HK-2 (cell line): Measurements from ENCODE around the gene CWC15.
"Not testable (repeated sequence)": the region's sequence is repeated elsewhere in the genome, so short reads cannot be mapped to it uniquely, and the experiment has no call there.

Experiments
- DNase-seq: peaks from one replicate; pipeline ENCODE4 v3.0.0-alpha.2; 2018; ENCODE audit not compliant: unreplicated experiment

Gene CWC15

GRCh38 chr11:94913718-94914394, 59.5 kb downstream of the CWC15 start:
- not testable (repeated sequence) for DNase-seq

- no peak for DNase-seq
These were observed 60.5 kb downstream of the CWC15 start for GRCh38 chr11:94912806-94913205.
